Measurements from ENCODE around the gene ZNF521. TPM values are rescaled to one million over a fixed set of nuclear protein-coding genes. Genes with fewer than 3 reads are reported as not detected.

Gene ZNF521
- total RNA-seq, 1 donor from 2014 or later: 51.4 TPM

GRCh38 chr18:25346561-25346960 lies 5.4 kb downstream of the ZNF521 start:
- Mint-ChIP-seq H3K27me3 (ENCODE audit: low read depth) (peaks cover 3% of the 10 kb centered on the region), H3K9me3 (no peaks in the 10 kb centered on the region), H3K4me1 (peaks cover 28% of the 10 kb centered on the region), H3K27ac (no peak overlapping the region), H3K36me3 (no peaks in the 10 kb centered on the region), H3K4me3 (no peak overlapping the region)
- no peak for DNase-seq (ENCODE audit: low spot score in 2 of 2, unreplicated experiment in 2 of 2)
- TF ChIP-seq CTCF (IDR thresholded peaks at IDR 0.05; ENCODE audit: unreplicated experiment): no peak

GRCh38 chr18:25345081-25345866 lies 6.7 kb downstream of the ZNF521 start:
- Mint-ChIP-seq H3K4me3 (no peak overlapping the region), H3K27ac (no peak overlapping the region), H3K36me3 (no peaks in the 10 kb centered on the region), H3K4me1 (peaks cover 28% of the 10 kb centered on the region), H3K9me3 (no peaks in the 10 kb centered on the region), H3K27me3 (ENCODE audit: low read depth) (peaks cover 3% of the 10 kb centered on the region)
- TF ChIP-seq CTCF (IDR thresholded peaks at IDR 0.05; ENCODE audit: unreplicated experiment): no peak
- DNase-seq (ENCODE audit: low spot score in 2 of 2, unreplicated experiment in 2 of 2): no peak

- peaks cover 4% of the 10 kb centered on the region for H3K9me3 Mint-ChIP-seq
- peaks cover 13% of the 10 kb centered on the region for H3K4me1 Mint-ChIP-seq
- H3K4me3 Mint-ChIP-seq: no peak overlapping the region
- no peak overlapping the region for H3K27ac Mint-ChIP-seq
- H3K36me3 Mint-ChIP-seq: no peaks in the 10 kb centered on the region
- DNase-seq (ENCODE audit: low spot score in 2 of 2, unreplicated experiment in 2 of 2): no peak
- H3K27me3 Mint-ChIP-seq (ENCODE audit: low read depth): no peaks in the 10 kb centered on the region
- TF ChIP-seq CTCF (IDR thresholded peaks at IDR 0.05; ENCODE audit: unreplicated experiment): no peak
Observed at GRCh38 chr18:25341831-25342230, 10.1 kb downstream of the ZNF521 start.

GRCh38 chr18:25340762-25341161 lies 11.2 kb downstream of the ZNF521 start:
- DNase-seq (ENCODE audit: low spot score in 2 of 2, unreplicated experiment in 2 of 2): no peak
- Mint-ChIP-seq H3K27ac (no peak overlapping the region), H3K4me1 (peaks cover 13% of the 10 kb centered on the region), H3K27me3 (ENCODE audit: low read depth) (no peaks in the 10 kb centered on the region), H3K4me3 (no peak overlapping the region), H3K36me3 (no peaks in the 10 kb centered on the region), H3K9me3 (peaks cover 4% of the 10 kb centered on the region)
- TF ChIP-seq CTCF (IDR thresholded peaks at IDR 0.05; ENCODE audit: unreplicated experiment): no peak

GRCh38 chr18:25335676-25336075 lies 16.3 kb downstream of the ZNF521 start:
- Mint-ChIP-seq H3K27ac (no peak overlapping the region), H3K4me1 (peaks cover 9% of the 10 kb centered on the region), H3K4me3 (no peak overlapping the region), H3K9me3 (peaks cover 4% of the 10 kb centered on the region), H3K36me3 (no peaks in the 10 kb centered on the region), H3K27me3 (ENCODE audit: low read depth) (no peaks in the 10 kb centered on the region)
- no peak for TF ChIP-seq CTCF (IDR thresholded peaks at IDR 0.05; ENCODE audit: unreplicated experiment)
- no peak for DNase-seq (ENCODE audit: low spot score in 2 of 2, unreplicated experiment in 2 of 2)

Measured in mesothelial cell of epicardium (in vitro differentiated cells).